Activated CD8-positive, alpha-beta memory T cell treated with anti-CD3 and anti-CD28 coated beads, Interleukin-2, amount 50 U/mL, for 24 hours (primary cell): ENCODE measurements around the gene CCHCR1.
"Not testable (repeated sequence)": the region's sequence is repeated elsewhere in the genome, so short reads cannot be mapped to it uniquely, and the experiment has no call there.

ENCODE experiments used
- DNase-seq: peaks from one replicate; pipeline ENCODE4 v3.0.0-alpha.2; 2020; ENCODE audit errors: extremely low read depth

Gene CCHCR1

DNA sequence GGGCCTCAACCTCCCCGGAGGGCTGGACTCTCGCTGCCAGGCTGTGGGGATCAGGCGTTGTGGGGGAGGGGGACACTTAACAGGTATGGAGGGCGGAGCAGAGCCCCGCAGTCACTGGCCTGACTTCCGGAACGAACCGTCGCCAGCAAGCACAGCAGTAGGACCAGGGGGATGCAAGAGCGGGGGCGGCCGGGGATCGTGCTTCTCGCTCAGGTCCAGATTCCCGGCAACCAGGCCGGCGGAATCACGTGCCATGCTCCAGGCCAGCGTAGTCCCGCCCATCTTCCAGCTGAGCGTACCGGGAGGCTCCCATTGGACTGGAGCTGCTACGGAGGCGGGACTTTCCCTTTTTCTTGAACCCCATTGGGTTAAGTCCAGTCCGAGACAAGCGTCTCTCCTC, 22.9 kb upstream of the CCHCR1 start:
- no peak for DNase-seq

DNA sequence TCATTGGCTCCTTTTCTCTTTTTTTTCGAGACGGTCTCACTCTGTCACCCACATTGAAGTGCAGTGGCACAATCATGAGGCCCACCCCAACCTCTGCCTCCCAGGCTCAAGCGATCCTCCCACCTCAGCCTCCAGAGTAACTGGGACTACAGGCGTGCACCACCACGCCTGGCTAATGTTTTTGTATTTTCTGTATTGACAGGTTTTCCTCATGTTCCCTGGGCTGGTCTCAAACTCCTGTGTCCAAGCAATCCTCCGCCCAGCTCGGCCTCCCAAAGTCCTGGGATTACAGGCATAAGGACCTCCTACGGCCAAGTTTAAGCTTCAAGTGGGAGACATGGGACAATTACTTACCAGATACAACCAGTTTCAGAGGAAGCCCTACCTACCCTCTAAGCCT, 22.3 kb upstream of the CCHCR1 start:
- no peak for DNase-seq

DNA sequence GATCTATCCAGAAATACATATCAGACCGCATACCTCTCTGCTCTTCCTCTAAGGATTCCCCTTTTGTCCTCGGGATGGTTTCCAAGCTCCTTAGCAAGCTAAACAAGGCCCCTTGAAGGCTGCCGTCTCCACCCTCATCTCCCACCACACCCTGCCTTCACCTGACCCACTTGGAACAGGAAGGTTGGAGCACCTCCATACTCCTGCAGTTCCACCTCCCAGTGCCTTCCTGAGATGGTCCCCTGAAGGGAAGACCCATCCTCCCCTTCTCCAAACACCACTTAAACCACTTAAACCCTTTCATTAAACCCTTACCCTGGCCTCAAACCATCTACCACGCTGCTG, 21.4 kb upstream of the CCHCR1 start:
- DNase-seq: no peak

DNA sequence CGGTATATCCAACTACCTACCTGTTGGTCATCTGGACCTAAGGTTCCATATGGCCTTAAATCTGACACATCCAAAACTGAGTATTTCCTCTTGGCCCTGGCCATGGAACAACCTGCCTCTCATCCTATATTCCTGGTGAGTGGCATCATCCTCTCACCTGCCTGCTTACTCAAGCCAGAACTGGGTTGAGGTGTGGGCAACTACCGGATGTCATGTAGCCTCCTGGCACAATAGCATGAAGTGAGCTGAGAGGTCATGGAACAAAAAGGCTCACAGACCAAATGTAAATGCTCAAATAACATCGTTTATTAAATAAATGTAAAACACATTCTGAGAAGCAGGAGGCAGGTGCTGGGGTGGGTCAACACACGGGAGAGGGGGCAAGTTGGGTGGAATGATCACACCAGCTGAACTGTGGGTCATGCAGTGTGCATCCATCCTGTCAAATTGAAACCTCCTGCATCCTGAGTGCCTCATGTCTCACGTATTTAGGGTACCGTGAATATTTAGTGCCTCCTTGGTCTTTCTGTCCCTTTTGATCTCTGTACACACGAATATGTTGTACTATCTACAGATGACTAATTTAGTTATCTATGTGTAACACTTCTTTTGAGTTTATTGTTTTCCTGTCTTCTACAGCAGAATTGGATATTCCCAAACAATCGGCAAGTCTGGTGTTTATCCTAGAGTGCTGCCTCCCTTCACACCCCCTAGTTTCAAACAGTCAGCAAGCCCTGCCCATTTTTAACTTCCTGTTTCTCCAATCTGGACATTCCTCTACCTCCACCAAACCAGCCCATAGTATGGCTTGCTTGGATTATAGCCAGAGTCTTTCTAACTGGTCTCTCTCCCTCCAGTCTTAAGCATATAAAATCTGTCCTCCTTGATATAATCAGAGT, 20.8 kb upstream of the CCHCR1 start:
- DNase-seq: no peak

DNA sequence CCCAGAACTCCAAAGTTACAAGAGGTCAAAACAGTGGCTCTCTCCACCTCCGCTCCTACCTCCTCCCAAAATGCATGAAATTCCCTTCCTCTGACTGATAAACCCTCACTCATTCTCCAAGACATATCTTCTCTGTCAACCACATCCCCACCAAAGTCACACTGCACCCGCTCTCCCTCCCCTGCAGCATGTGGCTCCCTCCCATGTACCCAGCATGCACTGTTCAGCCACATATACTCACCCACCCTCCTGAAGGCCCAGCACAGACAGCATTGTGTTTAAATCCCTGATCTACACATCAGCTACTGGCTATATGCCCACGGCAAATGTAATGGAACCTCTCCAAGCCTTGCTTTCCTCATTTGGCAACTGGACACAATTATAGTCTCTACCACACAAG, 18.4 kb upstream of the CCHCR1 start:
- DNase-seq: no peak

DNA sequence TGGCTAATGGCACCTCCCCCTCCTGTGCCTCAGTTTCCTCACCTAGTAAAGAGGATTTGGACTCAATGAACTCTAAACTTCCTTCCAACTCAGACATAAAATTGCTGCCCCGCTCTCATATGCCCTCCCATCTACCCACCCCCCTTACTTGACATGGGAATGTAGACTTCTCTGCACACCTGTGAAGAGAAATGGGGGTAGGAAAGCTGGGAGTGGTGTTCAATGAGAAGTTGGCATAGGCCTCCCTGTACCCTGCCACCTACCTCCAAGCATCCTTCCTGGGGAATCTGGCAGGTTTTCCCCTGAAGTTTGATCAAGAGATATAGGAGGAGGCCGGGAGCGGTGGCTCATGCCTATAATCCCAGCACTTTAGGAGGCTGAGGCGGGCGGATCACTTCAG, 16.8 kb upstream of the CCHCR1 start:
- DNase-seq: no peak

DNA sequence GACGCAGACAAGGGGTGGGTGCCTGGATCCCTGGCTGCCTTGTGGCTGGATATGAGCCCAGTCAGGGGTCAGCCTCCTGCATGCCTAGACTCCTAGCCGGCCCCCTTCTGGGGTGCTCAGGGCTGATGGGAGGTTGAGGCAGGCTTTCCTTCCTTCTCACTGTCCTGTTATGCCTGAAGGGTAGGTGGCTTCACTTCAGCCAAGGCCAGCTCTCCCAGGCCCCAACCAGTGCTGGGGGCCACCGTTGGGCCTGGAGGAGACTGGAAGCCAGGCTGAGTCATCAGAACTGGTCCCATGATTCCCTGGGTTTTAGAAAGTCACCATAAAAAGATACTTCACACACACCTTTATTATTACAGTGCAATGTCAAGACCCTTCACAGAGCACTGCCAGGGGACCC, 15.8 kb upstream of the CCHCR1 start:
- no peak for DNase-seq

DNA sequence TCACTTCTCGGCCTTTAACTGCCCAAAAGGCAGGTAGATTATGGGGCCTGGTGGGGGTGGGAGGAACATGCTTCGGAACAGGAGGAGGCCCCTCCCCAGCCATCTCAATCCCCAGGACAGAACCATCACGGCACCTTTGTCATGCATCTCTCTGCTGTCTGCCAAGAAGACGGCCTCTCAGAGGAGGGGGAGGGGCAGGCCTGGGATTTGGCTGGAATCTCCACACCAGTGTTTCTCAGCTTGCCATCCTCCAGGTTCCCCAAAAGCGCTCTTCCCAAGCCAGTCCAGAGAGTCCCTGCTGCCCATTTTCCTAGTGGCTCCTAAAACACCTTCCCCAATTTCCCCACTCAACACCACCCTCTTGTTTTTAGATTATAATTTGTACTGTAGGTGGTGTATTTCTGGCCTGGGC, 15.4 kb upstream of the CCHCR1 start:
- DNase-seq: no peak

DNA sequence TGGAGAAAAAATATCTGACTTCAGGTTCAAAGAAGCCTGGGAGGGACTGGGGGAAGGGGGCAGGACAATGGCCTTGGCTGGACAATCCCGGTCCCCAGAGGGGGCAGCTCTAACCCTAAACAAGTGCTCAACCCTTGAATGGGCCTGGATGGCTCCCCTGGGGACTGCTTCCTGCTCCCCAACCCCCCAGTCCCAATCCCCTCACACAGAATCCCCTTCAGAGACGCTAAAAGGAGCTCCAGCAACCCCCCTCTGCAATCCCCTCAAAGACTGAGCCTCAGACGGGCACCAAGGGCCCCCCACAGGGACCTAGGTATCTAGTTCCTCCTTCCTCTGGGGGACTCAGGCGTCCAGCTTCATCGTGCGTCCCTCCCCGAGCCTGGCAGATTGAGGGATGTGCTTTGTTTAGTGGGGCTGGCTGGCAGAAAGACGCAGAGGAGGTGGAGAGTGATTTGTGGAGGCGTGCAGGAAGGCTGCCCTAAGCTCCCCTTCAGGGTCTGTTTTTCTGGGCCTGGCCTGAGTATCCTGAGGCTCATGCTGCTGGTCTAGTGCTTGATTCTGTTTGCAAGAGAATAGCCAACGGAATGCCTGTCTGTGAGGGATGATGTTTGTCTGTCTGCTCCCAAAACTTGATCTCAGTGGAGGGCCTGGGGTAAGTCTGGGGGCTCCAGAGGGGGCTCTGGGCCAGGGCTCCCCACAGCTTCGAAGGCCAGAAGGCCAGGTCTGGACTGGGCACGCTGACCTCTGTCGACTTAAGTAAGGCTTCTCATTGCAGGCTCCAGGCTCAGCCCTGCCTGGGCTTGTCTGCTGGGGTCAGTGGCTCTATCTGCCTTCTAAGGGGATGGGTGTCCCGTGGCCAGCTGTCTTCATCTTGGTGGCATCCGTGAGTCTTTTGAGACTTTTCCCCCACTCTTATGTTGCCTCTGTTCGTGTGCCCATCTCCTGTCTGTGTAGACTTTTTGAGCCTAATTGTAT, 14.6 kb upstream of the CCHCR1 start:
- DNase-seq: no peak

DNA sequence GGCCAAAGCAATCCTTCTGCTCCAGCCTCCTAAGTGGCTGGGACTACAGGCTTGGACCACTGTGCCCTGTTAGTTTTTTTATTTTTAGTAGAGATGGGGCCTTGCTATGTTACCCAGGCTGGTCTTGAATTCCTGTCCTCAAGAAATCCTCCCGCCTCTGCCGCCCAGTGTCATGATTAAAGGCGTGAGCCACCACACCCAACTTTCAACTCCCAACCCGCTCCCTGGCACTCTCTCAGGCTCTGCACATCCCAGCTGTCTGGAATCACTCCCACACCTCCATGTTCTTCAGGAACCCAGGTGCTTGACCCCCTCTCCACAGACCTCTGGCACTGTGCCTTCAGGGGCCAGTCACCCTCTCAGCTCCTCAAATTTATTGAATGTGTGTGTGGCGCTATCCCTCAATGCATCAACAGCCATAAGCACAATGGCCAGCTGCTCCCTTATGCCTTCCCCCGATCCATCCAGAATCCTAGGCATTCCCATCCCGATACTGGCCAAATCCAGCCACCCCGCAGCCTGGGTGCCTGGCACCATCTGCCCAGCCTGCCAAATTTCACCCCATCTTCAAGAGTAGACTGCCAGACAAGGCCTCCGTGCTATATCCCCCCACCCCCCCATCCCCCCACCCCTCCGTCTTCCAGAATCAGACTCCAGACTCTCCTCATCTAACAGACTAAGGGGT, 13.5 kb upstream of the CCHCR1 start:
- DNase-seq: no peak

DNA sequence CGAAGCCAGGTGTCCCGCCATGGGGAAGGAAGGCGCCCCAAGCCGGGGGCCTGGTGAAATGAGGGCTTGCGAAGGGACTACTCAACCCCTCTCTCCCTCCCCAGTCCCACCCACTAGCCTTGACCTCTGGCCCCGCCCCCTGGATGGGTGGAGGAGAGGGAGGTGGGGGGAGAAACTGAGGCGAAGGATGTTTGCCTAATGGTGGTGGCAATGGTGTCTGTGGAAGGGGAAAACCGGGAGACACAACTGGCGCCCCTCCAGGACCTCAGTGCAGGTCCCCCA, 12.9 kb upstream of the CCHCR1 start, which contains the start of gene POU5F1:
TSS of gene POU5F1 (minus strand) at position 83 of the 282 bp plus-strand sequence. CDS start at position 21, 62 bp downstream.
- no peak for DNase-seq

DNA sequence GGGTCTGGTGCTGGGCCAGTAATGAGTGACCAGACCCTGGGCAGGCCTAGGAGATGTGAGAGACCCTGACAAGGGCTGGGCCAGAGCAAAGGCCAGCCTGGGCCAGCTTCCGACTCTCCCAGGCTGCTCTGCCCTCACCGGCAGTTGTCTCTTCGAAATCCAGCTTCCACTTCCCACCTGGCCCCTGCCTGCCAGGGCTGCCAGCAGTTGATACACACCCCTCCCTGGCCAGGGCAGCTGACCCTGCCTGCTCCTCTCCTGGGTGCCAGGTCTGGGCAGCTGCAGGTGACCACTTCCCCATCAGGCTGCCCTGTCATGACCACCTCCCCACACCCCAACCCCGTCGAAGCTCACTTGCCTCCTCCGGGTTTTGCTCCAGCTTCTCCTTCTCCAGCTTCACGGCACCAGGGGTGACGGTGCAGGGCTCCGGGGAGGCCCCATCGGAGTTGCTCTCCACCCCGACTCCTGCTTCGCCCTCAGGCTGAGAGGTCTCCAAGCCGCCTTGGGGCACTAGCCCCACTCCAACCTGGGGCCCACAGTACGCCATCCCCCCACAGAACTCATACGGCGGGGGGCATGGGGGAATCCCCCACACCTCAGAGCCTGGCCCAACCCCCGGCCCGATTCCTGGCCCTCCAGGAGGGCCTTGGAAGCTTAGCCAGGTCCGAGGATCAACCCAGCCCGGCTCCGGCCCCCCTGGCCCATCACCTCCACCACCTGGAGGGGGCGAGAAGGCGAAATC, 12.4 kb upstream of the CCHCR1 start:
- not testable (repeated sequence) for DNase-seq

DNA sequence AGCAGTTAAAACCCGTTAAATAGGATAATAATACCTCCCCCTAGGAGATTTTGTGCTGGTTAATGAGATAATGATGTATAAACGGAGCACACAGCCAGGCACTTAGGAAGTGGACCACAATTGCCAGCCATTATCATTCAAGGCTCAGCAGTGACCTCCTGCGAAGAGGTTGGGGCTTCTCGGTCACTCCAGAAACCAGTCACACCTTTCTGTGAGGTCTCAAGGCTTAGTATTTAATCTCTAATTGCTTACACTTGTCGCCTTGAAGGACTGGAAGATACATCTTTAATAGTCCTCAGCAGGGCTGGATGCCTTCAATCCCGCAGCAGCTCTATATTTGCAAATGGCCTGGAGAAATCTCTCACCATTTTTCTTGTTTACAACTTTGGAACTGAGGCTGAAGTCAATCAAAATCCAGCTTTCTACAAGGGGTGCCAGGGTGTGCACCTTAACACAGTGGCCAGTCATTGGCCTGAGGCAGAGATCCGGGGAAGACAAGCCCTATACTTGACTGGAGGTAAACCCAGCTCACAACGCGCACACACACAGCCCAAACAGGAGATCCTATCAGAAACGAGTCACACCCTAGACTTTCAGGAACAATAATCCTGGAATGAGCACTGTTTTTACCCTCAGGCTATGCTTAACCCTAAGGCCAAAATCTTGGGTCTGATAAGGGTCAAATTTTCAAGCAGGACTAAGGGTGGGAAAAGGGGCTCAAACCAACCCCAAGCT, 11.7 kb upstream of the CCHCR1 start:
- no peak for DNase-seq

DNA sequence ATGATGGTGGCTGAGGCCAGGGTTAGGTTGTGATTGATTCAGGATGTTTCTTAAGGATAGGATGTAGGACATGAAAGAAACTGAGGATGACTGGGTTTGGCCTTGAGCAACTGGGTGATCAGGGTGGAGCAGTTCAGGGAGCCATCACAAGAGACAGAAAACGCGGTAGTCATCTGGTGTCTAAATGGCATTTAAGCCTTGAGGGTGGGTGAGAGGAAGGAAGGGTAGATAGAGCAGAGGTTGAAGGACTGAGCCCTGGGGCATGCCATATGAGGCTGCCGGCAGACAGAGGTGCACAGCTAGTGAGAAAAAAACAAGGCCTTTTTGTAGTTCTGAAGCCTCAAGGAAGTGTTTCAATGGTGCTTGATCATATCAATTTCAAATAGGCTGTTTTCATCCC, 11.0 kb upstream of the CCHCR1 start:
- DNase-seq: no peak

DNA sequence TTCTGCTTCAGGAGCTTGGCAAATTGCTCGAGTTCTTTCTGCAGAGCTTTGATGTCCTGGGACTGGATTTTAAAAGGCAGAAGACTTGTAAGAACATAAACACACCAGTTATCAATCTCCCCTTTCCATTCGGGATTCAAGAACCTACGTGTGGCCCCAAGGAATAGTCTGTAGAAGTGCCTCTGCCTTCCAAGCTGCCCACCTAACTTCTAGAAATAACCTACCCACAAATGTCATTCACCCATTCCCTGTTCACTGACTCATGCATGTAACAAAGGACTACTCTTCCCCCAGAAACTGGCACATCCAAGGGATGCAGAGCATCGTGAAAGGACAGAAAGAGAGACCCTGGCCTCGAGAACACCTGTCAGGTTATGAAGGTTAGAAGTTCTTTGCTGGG, 8.4 kb upstream of the CCHCR1 start:
- DNase-seq: no peak

DNA sequence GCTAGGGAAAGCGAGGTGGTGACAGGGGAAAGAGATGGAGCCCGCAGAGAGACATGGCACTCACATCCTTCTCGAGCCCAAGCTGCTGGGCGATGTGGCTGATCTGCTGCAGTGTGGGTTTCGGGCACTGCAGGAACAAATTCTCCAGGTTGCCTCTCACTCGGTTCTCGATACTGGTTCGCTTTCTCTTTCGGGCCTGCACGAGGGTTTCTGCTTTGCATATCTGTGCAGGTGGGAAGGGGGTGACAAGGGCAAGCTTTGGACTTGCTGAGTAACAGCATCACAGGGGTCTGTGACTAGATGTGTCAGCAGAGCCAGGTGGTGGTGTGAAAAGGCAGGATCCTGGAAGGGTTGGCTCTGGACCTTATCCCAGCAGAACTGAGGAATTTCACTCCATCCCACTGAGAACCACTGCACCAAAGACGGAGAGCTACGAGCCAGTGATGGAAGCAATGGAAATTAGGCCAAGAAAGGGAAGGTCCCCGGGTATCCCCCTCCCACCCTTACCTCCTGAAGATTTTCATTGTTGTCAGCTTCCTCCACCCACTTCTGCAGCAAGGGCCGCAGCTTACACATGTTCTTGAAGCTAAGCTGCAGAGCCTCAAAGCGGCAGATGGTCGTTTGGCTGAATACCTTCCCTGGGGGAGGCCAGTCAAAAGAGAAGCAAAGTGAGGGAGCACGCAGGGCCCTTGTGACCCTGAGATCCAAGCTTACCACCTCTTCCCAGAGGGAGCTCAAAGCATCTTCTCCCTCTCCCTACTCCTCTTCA, 7.6 kb upstream of the CCHCR1 start:
- not testable (repeated sequence) for DNase-seq

DNA sequence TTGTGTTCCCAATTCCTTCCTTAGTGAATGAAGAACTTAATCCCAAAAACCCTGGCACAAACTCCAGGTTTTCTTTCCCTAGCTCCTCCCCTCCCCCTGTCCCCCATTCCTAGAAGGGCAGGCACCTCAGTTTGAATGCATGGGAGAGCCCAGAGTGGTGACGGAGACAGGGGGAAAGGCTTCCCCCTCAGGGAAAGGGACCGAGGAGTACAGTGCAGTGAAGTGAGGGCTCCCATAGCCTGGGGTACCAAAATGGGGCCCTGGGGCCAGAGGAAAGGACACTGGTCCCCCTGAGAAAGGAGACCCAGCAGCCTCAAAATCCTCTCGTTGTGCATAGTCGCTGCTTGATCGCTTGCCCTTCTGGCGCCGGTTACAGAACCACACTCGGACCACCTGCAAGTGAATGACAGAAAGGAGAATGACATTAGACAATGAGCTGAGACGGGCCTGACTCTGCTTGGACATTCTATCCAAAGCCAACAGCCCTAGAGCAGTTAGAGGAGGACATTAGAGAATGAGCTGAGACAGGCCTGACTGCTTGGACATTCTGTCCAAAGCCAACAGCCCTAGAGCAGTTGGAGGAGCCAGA, 7.0 kb upstream of the CCHCR1 start:
- not testable (repeated sequence) for DNase-seq

DNA sequence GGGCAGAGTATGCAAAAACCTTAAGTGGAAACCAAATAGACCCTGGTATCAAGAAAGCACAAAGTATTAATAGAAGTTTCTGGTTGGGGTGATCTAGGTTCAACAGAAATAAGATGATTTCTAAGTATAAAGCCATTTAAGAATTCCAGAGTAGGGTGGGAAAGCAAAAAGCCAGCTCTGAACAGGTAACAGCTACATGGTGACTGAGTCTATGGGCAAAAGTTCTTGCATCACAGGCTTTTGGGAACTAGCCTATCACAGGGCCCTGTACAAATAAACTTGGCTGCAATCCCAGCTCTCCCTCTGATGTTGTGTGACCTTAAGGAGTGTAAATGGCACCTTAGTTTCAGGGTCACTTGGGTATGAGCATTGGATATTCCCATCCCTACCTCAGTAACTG, 6.3 kb upstream of the CCHCR1 start:
- no peak for DNase-seq

DNA sequence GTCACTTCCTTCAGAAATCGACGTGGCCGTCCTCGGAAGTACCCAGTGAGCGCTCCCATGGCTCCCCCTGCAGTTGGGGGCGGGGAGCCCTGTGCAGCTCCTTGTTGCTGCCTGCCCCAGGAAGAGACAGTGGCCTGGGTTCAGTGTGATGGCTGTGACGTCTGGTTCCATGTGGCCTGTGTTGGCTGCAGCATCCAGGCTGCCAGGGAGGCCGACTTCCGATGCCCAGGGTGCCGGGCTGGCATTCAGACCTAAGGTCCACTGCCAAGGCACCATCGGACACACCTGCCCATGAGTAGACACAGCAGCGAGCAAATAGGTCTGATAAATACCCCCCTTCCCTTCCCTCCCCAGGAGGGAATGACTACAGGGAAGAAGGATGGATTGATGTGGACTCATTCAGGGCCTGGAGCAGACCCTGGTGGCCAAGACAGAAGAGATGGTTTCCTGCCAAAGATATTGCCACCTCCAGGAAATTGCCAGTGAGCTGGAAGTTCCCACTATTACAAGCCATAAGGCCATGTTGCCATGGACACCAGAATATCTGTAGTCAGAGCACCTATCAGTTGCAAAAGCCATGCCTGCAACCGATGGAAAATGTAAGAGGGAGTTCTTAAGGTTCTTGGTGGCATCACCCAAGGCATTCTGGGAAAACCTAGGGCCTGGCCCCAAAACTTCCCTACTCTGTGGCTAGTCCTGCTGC, 5.0 kb upstream of the CCHCR1 start:
- DNase-seq: no peak
